HEK293 (cell line): ENCODE data around the gene ZFTA.

ENCODE experiments used
- CTCF ChIP-seq: fragments of 450-650 bp; formaldehyde crosslinking; IDR thresholded peaks from 2 replicates; pipeline ENCODE4 v1.5.1; 2016; ENCODE audit warnings: missing biosample characterization, missing genetic modification characterization
- ZNF133 ChIP-seq: fragments of 450-650 bp; formaldehyde crosslinking; IDR thresholded peaks from 2 replicates; pipeline ENCODE4 v1.5.1; 2016; ENCODE audit warnings: missing biosample characterization, missing genetic modification characterization
- ZNF24 ChIP-seq: fragments of 450-650 bp; formaldehyde crosslinking; IDR thresholded peaks from 2 replicates; pipeline ENCODE4 v1.5.1; 2016; ENCODE audit warnings: missing biosample characterization, missing genetic modification characterization
- ZNF664 ChIP-seq: fragments of 450-650 bp; formaldehyde crosslinking; IDR thresholded peaks from 2 replicates; pipeline ENCODE4 v1.5.1; 2016; ENCODE audit warnings: missing biosample characterization, missing genetic modification characterization
- ZNF777 ChIP-seq: fragments of 450-650 bp; formaldehyde crosslinking; IDR thresholded peaks from 2 replicates; pipeline ENCODE4 v1.5.1; 2017; ENCODE audit warnings: missing biosample characterization, missing genetic modification characterization, borderline replicate concordance
- ZSCAN16 ChIP-seq: fragments of 450-650 bp; formaldehyde crosslinking; IDR thresholded peaks from 2 replicates; pipeline ENCODE4 v1.5.1; 2016; ENCODE audit warnings: missing biosample characterization, missing genetic modification characterization
- ZSCAN5A ChIP-seq: fragments of 450-650 bp; formaldehyde crosslinking; IDR thresholded peaks from 2 replicates; pipeline ENCODE4 v1.5.1; 2016; ENCODE audit warnings: missing biosample characterization, missing genetic modification characterization

GRCh38 chr11:63747011-63747410, 21.6 kb downstream of the ZFTA start:
- TF ChIP-seq ZNF664 (tag by site-specific recombination) (no peak), ZNF133 (tag by site-specific recombination) (no peak), ZNF24 (tag by site-specific recombination) (no peak), CTCF (no peak), ZNF777 (tag by site-specific recombination) (no peak), ZSCAN16 (tag by site-specific recombination) (no peak), ZSCAN5A (tag by site-specific recombination) (no peak)
